GM23338 (cell line): ENCODE results near the gene TOM1L2.

Experiments used
- CTCF ChIP-seq, 2 experiments: fragments of 200-600 bp in 1 of 2; sonication (generic) in 1 of 2; conservative IDR thresholded peaks; 2 replicates each; pipeline versions ENCODE4 v1.5.1 to v1.6.1; 2016 to 2017; ENCODE audit warnings: antibody characterized with exemption in 2 of 2, low read depth in 2 of 2, mild to moderate bottlenecking in 2 of 2, moderate library complexity in 1 of 2
- EZH2 ChIP-seq: fragments of 200-600 bp; sonication (generic); IDR thresholded peaks from one replicate; pipeline ENCODE4 v1.8.0; 2017; ENCODE audit warnings: antibody characterized with exemption, mild to moderate bottlenecking, low read depth; ENCODE audit not compliant: unreplicated experiment
- POLR2AphosphoS5 ChIP-seq: IDR thresholded peaks from 2 replicates; pipeline ENCODE4 v1.6.1; 2016; ENCODE audit warnings: antibody characterized with exemption, low read depth

- TF ChIP-seq CTCF (conservative IDR thresholded peaks at IDR 0.05; ENCODE audit: low read depth in 2 of 2) (no peak), POLR2AphosphoS5 (no peak), EZH2 (no peak)
Measured at GRCh38 chr17:17987187-17987896, 15.1 kb upstream of the TOM1L2 start.
